ENCODE measurements around the gene DNER. TPM values are rescaled to one million over a fixed set of nuclear protein-coding genes. Genes with fewer than 3 reads are reported as not detected.

DNER gene
- total and polyA plus RNA-seq, 2 of the 4 experiments (the other 2 are of a cell fraction): under 0.01 to 0.14 TPM

- no CpG with 5 or more reads among the region's 3 CpGs for WGBS, 2 experiments (ENCODE audit: extremely low coverage in 2 of 2, insufficient read length in 1 of 2)
- H2BK20ac ChIP-seq (ENCODE audit: low read depth, low read length): no peak overlapping the region
- no TSS peak for BruUV-seq (replicated peaks)
- no peak overlapping the region for H3K56ac ChIP-seq (ENCODE audit: extremely low read depth, insufficient read depth, low read length)
- no peak overlapping the region for H3K23ac ChIP-seq (ENCODE audit: low read depth, low read length)
- H3K18ac ChIP-seq (ENCODE audit: low read depth, low read length): no peak overlapping the region
- H2BK120ac ChIP-seq (ENCODE audit: low read depth, low read length): no peak overlapping the region
- no peak overlapping the region for H2BK15ac ChIP-seq (ENCODE audit: low read depth, low read length)
- DNase-seq (peak; percentile 28), ATAC-seq (ENCODE audit: low read depth) (no peak)
- no peak overlapping the region for H3K27ac ChIP-seq (ENCODE audit: insufficient read depth, low read length)
- H2AK9ac ChIP-seq (replicated peaks; ENCODE audit: low read depth, low read length, poor library complexity): no peak overlapping the region
- H3K9me1 ChIP-seq (ENCODE audit: insufficient read depth, low read length): no peaks in the 10 kb centered on the region
- H3K9me3 ChIP-seq (ENCODE audit: control insufficient read depth, insufficient read depth, low read length): peaks cover 3% of the 10 kb centered on the region
- H3K4me3 ChIP-seq (ENCODE audit: insufficient read depth, low read depth, low read length): no peak overlapping the region
- ChIA-PET CTCF (no interaction called here), POLR2A (ENCODE audit: unreplicated experiment) (no interaction called here)
- H2BK5ac ChIP-seq (ENCODE audit: low read depth, low read length, poor library complexity, severe bottlenecking): no peak overlapping the region
- H4K8ac ChIP-seq (ENCODE audit: low read depth in 2 of 2, low read length in 2 of 2): no peak overlapping the region
- H3K36me3 ChIP-seq (ENCODE audit: control insufficient read depth, insufficient read depth, low read length): no peaks in the 10 kb centered on the region
- no peak overlapping the region for H3K14ac ChIP-seq (replicated peaks; ENCODE audit: low read depth, low read length)
- no peak overlapping the region for H3K4ac ChIP-seq (ENCODE audit: low read depth, low read length)
- intact Hi-C loops (cut with micrococcal nuclease) (no loop called here), in situ Hi-C loops (cut with MboI; ENCODE audit: low sequenced_read_pairs) (no loop called here), dilution Hi-C loops (cut with HindIII; ENCODE audit: low sequenced_read_pairs, unreplicated experiment) (no loop called here)
- no peak overlapping the region for H3K4me2 ChIP-seq (ENCODE audit: low read depth, low read length)
- H3K27me3 ChIP-seq (ENCODE audit: control insufficient read depth, insufficient read depth, low read length): no peaks in the 10 kb centered on the region
- no peaks in the 10 kb centered on the region for H4K20me1 ChIP-seq (ENCODE audit: insufficient read depth, low read length)
- no peaks in the 10 kb centered on the region for H3K79me1 ChIP-seq (ENCODE audit: low read depth in 1 of 2, low read length in 2 of 2)
- H4K5ac ChIP-seq (ENCODE audit: low read depth, low read length): no peak overlapping the region
- H3K4me1 ChIP-seq (ENCODE audit: control insufficient read depth, insufficient read depth, low read length): no peaks in the 10 kb centered on the region
- no peak overlapping the region for H2AK5ac ChIP-seq (ENCODE audit: low read depth, low read length)
- H3K9ac ChIP-seq (ENCODE audit: low read depth, low read length): no peak overlapping the region
- H2AFZ ChIP-seq (replicated peaks; ENCODE audit: low read length, poor library complexity): no peak overlapping the region
- TF ChIP-seq NFE2L2 (IDR thresholded peaks at IDR 0.05; ENCODE audit: low read depth, low read length) (no peak), RFX5 (IDR thresholded peaks at IDR 0.05; ENCODE audit: low read depth, low read length) (no peak), SMC3 (IDR thresholded peaks at IDR 0.05; ENCODE audit: low read depth, low read length) (no peak), USF2 (IDR thresholded peaks at IDR 0.05; ENCODE audit: low read depth, low read length) (no peak), RCOR1 (IDR thresholded peaks at IDR 0.05; ENCODE audit: insufficient replicate concordance, low read length) (no peak), CTCF (conservative IDR thresholded peaks at IDR 0.05; ENCODE audit: low read depth, low read length) (no peak), CEBPB (IDR thresholded peaks at IDR 0.05; ENCODE audit: low read depth, low read length) (no peak), ELK1 (IDR thresholded peaks at IDR 0.05; ENCODE audit: borderline replicate concordance, low read depth, low read length) (no peak), CHD1 (IDR thresholded peaks at IDR 0.05; ENCODE audit: low read depth, low read length) (no peak), FOS (IDR thresholded peaks at IDR 0.05; ENCODE audit: low read depth, low read length) (no peak), MXI1 (IDR thresholded peaks at IDR 0.05; ENCODE audit: borderline replicate concordance, low read depth, low read length) (no peak)
- H4K91ac ChIP-seq (ENCODE audit: insufficient read depth, low read depth, low read length): no peak overlapping the region
These were observed 400.8 kb downstream of the DNER start for GRCh38 chr2:229313591-229313990.

Data from IMR-90 (cell line).